ENCODE measurements around the gene C19orf47. TPM values are rescaled to one million over a fixed set of nuclear protein-coding genes. Genes with fewer than 3 reads are reported as not detected.

The C19orf47 gene
- total RNA-seq, 1 donor from 2014 or later: 16.1 TPM

- peaks cover 19% of the 10 kb centered on the region for H3K4me1 ChIP-seq
Measured at GRCh38 chr19:40271706-40272105, 76.5 kb downstream of the C19orf47 start.

GRCh38 chr19:40270362-40271089 is 77.7 kb downstream of the C19orf47 start:
- intact Hi-C loops (cut with DNase I): no loop called here
- Histone ChIP-seq H3K4me3 (no peak overlapping the region), H3K27ac (no peak overlapping the region), H3K36me3 (peaks cover 5% of the 10 kb centered on the region), H3K4me1 (peaks cover 19% of the 10 kb centered on the region), H3K9me3 (no peaks in the 10 kb centered on the region), H3K27me3 (no peaks in the 10 kb centered on the region)
- no peak for DNase-seq
- no peak for ATAC-seq
- peak; percentile 12 for TF ChIP-seq CTCF (IDR thresholded peaks at IDR 0.05)

More at GRCh38 chr19:40271706-40272105, 76.5 kb downstream of the C19orf47 start:
- intact Hi-C loops (cut with DNase I): no loop called here
- H3K27me3 ChIP-seq: no peaks in the 10 kb centered on the region
- H3K36me3 ChIP-seq: peaks cover 5% of the 10 kb centered on the region
- ATAC-seq: no peak
- no peaks in the 10 kb centered on the region for H3K9me3 ChIP-seq
- TF ChIP-seq CTCF (IDR thresholded peaks at IDR 0.05): no peak
- no peak for DNase-seq
- H3K4me3 ChIP-seq: no peak overlapping the region
- no peak overlapping the region for H3K27ac ChIP-seq

Small RNA genes lying within 50 kb of the gene (microRNA-seq; reads per million reads assigned to microRNA genes)
- gene MIR641 (ENCODE audit: borderline microRNAs expressed): 7.1 reads per million, percentile 34 among the genes with 10 or more reads in this experiment
- not detected for gene MIR6796 (ENCODE audit: borderline microRNAs expressed)

Other genes starting within 250 kb of the C19orf47 start
- gene MAP3K10, start 157.0 kb downstream of the C19orf47 start, total RNA-seq: 17.2 TPM
- not detected for gene TTC9B, start 130.0 kb downstream of the C19orf47 start, total RNA-seq
- gene CCNP, start 121.7 kb downstream of the C19orf47 start, total RNA-seq: not detected
- gene AKT2, start 63.1 kb downstream of the C19orf47 start, total RNA-seq: 103 TPM
- gene PLD3, start 298 bp upstream of the C19orf47 start, total RNA-seq: 432 TPM
- gene HIPK4, start 41.8 kb upstream of the C19orf47 start, total RNA-seq: 0.64 TPM
- 36.2 TPM for gene PRX, start 65.0 kb upstream of the C19orf47 start, total RNA-seq
- gene SERTAD1, start 77.6 kb upstream of the C19orf47 start, total RNA-seq: 22.1 TPM
- gene SERTAD3, start 95.9 kb upstream of the C19orf47 start, total RNA-seq: 32.6 TPM
- 132 TPM for gene BLVRB, start 117.3 kb upstream of the C19orf47 start, total RNA-seq
- 1.5 TPM for gene SPTBN4, start 118.6 kb upstream of the C19orf47 start, total RNA-seq
- 68.1 TPM for gene SHKBP1, start 228.5 kb upstream of the C19orf47 start, total RNA-seq

Measured in upper lobe of right lung (tissue), 1 donor.